CD4-positive, alpha-beta T cell (primary cell): ENCODE data around the gene COL1A1. TPM values are rescaled to one million over a fixed set of nuclear protein-coding genes. Genes with fewer than 3 reads are reported as not detected.

ENCODE experiments used
- ATAC-seq: fragments of 200-7000 bp; cut with Tn5 transposase; one replicate; pipeline ENCODE4 v1.10.0; 2022; ENCODE audit warnings: mild to moderate bottlenecking; ENCODE audit not compliant: poor library complexity
- CTCF ChIA-PET: fragments of 350-600 bp; sonication (Branson Sonifier 250); formaldehyde crosslinking; loops from one replicate; lab custom pipeline; 2021; ENCODE audit warnings: antibody characterized with exemption, inconsistent platforms; lab: Charles Lee
- POLR2A ChIA-PET: fragments of 350-600 bp; sonication (Branson Sonifier 250); formaldehyde crosslinking; loops from one replicate; lab custom pipeline; 2021; ENCODE audit warnings: antibody characterized with exemption, inconsistent platforms; lab: Charles Lee
- DNase-seq, 14 experiments: peaks; one replicate each; pipeline ENCODE4 v3.0.0-alpha.2; 2013 to 2020; ENCODE audit warnings: mixed read lengths in 2 of 14
- H3K27ac ChIP-seq, 2 donors: one replicate each; pipeline versions ENCODE4 v1.5.1 to v1.7.0; 2013; ENCODE audit warnings: low read length in 2 of 2, low read depth in 1 of 2, mild to moderate bottlenecking in 1 of 2
- H3K27me3 ChIP-seq, 2 experiments: 1 replicate in 1 of 2; 2 replicates in 1 of 2; pipeline versions ENCODE4 v1.6.1 to v1.7.0; 2013; ENCODE audit warnings: low read length in 2 of 2, control low read depth in 1 of 2, mild to moderate bottlenecking in 1 of 2, moderate library complexity in 1 of 2; ENCODE audit not compliant: insufficient read depth in 2 of 2, control insufficient read depth in 1 of 2
- H3K36me3 ChIP-seq: one replicate; pipeline ENCODE4 v1.6.1; 2013; ENCODE audit warnings: low read length, control low read depth; ENCODE audit not compliant: insufficient read depth
- H3K4me1 ChIP-seq: one replicate; pipeline ENCODE4 v1.6.1; 2013; ENCODE audit warnings: low read length, control low read depth; ENCODE audit not compliant: insufficient read depth
- H3K4me3 ChIP-seq: one replicate; pipeline ENCODE4 v1.5.1; 2013; ENCODE audit warnings: mild to moderate bottlenecking, low read length, moderate library complexity
- H3K9me3 ChIP-seq, 2 experiments: 1 replicate in 1 of 2; 2 replicates in 1 of 2; pipeline versions ENCODE4 v1.6.1 to v1.7.0; 2013; ENCODE audit warnings: low read length in 2 of 2, mild to moderate bottlenecking in 2 of 2, control low read depth in 1 of 2, moderate library complexity in 1 of 2; ENCODE audit not compliant: control insufficient read depth in 1 of 2, insufficient read depth in 1 of 2
- H3K27ac Mint-ChIP-seq: one replicate; pipeline ENCODE4 v1.8.0; 2020; ENCODE audit warnings: mixed read lengths
- H3K27me3 Mint-ChIP-seq: one replicate; pipeline ENCODE4 v1.8.0; 2021; ENCODE audit warnings: mixed read lengths
- H3K36me3 Mint-ChIP-seq: one replicate; pipeline ENCODE4 v1.8.0; 2021; ENCODE audit warnings: low read depth, mixed read lengths
- H3K4me1 Mint-ChIP-seq: one replicate; pipeline ENCODE4 v1.8.0; 2021; ENCODE audit warnings: low read depth, mixed read lengths
- H3K4me3 Mint-ChIP-seq: one replicate; pipeline ENCODE4 v1.8.0; 2020; ENCODE audit warnings: mild to moderate bottlenecking, mixed read lengths
- H3K9me3 Mint-ChIP-seq: one replicate; pipeline ENCODE4 v1.8.0; 2020; ENCODE audit warnings: mixed read lengths
- CTCF ChIP-seq: fragments of 200-600 bp; IDR thresholded peaks from one replicate; pipeline ENCODE4 v1.8.0; 2022; ENCODE audit warnings: antibody characterized with exemption, mild to moderate bottlenecking
- intact Hi-C, 2 experiments: fragments of 100-400 bp; cut with DNase I in 1 of 2; cut with micrococcal nuclease in 1 of 2; formaldehyde crosslinking; loops; one replicate each; pipeline versions ENCODE4 v1.15.1 to v1.9.0; 2023 to 2025; cut with DNase I, micrococcal nuclease
- total RNA-seq, 174 experiments: library from RNA in 2 of 174; stranded (reverse) in 2 of 174; gene quantifications; one replicate each; pipeline ENCODE4 v1.2.3 and lab custom pipeline; 2021 to 2026

Gene COL1A1
- total RNA-seq, 2 experiments from 2014 or later: 10.0 to 11.4 TPM

DNA sequence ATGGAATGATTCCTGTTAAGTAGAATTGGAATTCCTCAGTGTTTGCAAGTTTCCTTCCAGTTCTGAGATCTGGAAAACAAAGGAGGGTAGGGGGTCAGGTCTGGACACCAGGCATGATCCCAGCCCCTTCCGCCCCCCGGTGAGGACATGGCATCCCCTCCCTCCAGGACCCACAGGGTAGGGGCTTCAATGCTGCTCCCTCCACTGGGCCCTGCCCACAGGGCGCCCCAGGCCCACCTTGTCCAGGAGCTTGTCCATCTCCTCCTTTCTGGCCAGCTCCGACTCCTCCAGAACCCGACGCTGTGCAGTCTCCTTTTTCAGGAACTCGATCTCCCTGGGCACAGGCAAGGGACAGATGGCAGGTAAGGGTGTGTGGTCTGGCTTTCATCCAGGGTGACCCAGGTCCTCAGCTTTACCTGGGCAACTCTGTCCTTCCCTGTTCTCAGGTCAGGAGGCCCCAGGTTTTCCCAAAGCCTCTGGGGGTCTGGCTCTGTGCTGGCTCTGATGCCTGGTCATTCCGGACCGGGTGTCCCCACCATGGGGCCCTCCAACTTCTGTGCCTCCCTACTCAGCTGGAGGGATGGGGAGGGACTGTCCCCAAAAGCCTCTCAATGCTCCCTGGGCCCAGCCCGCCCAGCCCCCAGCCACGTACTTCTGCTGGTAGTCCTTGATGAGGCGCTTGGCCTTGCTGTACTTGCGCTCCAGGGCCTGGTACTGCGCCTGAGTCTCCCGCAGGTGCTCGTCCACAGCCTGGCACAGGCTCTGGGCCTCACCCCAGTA, 65.9 kb downstream of the COL1A1 start:
- Mint-ChIP-seq H3K4me3 (no peak overlapping the region), H3K36me3 (peaks cover 76% of the 10 kb centered on the region), H3K27me3 (peaks cover 14% of the 10 kb centered on the region), H3K9me3 (no peaks in the 10 kb centered on the region), H3K4me1 (peaks cover 43% of the 10 kb centered on the region), H3K27ac (no peak overlapping the region)
- H3K36me3 ChIP-seq: peaks cover 61% of the 10 kb centered on the region
- ATAC-seq (no peak), DNase-seq (no peak)
- H3K27me3 ChIP-seq: peaks cover 4 to 5% of the 10 kb centered on the region in 2 experiments
- no peak overlapping the region for H3K4me3 ChIP-seq
- H3K27ac ChIP-seq: no peak overlapping the region
- intact Hi-C loops: no loop called here
- POLR2A ChIA-PET: no interaction called here
- no peaks in the 10 kb centered on the region for H3K9me3 ChIP-seq
- CTCF ChIA-PET: no interaction called here
- TF ChIP-seq CTCF: no peak
- H3K4me1 ChIP-seq: peaks cover 44% of the 10 kb centered on the region

- H3K36me3 ChIP-seq: peaks cover 52% of the 10 kb centered on the region
- ChIA-PET CTCF (no interaction called here), POLR2A (no interaction called here)
- Mint-ChIP-seq H3K4me1 (peaks cover 38% of the 10 kb centered on the region), H3K4me3 (no peak overlapping the region), H3K36me3 (peaks cover 65% of the 10 kb centered on the region), H3K27ac (no peak overlapping the region), H3K9me3 (no peaks in the 10 kb centered on the region), H3K27me3 (peaks cover 19% of the 10 kb centered on the region)
- intact Hi-C loops: loop anchor here in 1 of 2 experiments (5.0 kb wide), 1 partner anchor 33 kb away; the partner anchor contains the start of gene SGCA
- no peak for TF ChIP-seq CTCF
- DNase-seq: no peak
- peaks cover 4 to 6% of the 10 kb centered on the region in 2 experiments for H3K27me3 ChIP-seq
- peaks cover 41% of the 10 kb centered on the region for H3K4me1 ChIP-seq
- no peaks in the 10 kb centered on the region for H3K9me3 ChIP-seq
- H3K27ac ChIP-seq: no peak overlapping the region
- ATAC-seq: no peak
- H3K4me3 ChIP-seq: no peak overlapping the region
Observed at GRCh38 chr17:50134206-50135110, 67.0 kb downstream of the COL1A1 start.

GRCh38 chr17:50133769-50134099, 67.7 kb downstream of the COL1A1 start:
- peaks cover 58% of the 10 kb centered on the region for H3K36me3 Mint-ChIP-seq
- peaks cover 22% of the 10 kb centered on the region for H3K27me3 Mint-ChIP-seq
- intact Hi-C loops: loop anchor here in 1 of 2 experiments (5.0 kb wide), 1 partner anchor 34 kb away; the partner anchor contains the start of gene SGCA
- Histone ChIP-seq H3K4me1 (peaks cover 41% of the 10 kb centered on the region), H3K36me3 (peaks cover 45% of the 10 kb centered on the region), H3K4me3 (no peak overlapping the region), H3K27ac (no peak overlapping the region), H3K9me3 (no peaks in the 10 kb centered on the region), H3K27me3 (peaks cover 9 to 10% of the 10 kb centered on the region in 2 experiments)
- H3K27ac Mint-ChIP-seq: no peak overlapping the region
- POLR2A ChIA-PET: no interaction called here
- H3K9me3 Mint-ChIP-seq: no peaks in the 10 kb centered on the region
- no peak overlapping the region for H3K4me3 Mint-ChIP-seq
- DNase-seq (no peak), ATAC-seq (no peak)
- H3K4me1 Mint-ChIP-seq: peaks cover 42% of the 10 kb centered on the region
- CTCF ChIA-PET: no interaction called here
- no peak for TF ChIP-seq CTCF

Other genes starting within 250 kb of the COL1A1 start
- under 1 TPM; 0.59 to 0.85 TPM for gene DLX4, start 232.4 kb downstream of the COL1A1 start, total RNA-seq
- gene DLX3, start 206.4 kb downstream of the COL1A1 start, total RNA-seq: not detected
- 1 to 10 TPM; 2.3 to 2.4 TPM for gene ITGA3, start 145.5 kb downstream of the COL1A1 start, total RNA-seq
- gene PDK2, start 106.3 kb downstream of the COL1A1 start, total RNA-seq: 10 to 100 TPM in 1 of 2 experiments, 1 to 10 TPM in 1; 8.7 to 10.1 TPM
- gene SAMD14, start 71.5 kb downstream of the COL1A1 start, total RNA-seq: under 1 TPM; 0.33 to 0.53 TPM
- gene PPP1R9B, start 51.0 kb downstream of the COL1A1 start, total RNA-seq: 10 to 100 TPM; 53.4 to 55.7 TPM
- not detected for gene SGCA, start 35.6 kb downstream of the COL1A1 start, total RNA-seq
- gene TMEM92, start 72.8 kb upstream of the COL1A1 start, total RNA-seq: not detected
- gene XYLT2, start 144.5 kb upstream of the COL1A1 start, total RNA-seq: 10 to 100 TPM; 11.0 to 12.2 TPM
- 10 to 100 TPM; 13.7 to 14.8 TPM for gene MRPL27, start 171.6 kb upstream of the COL1A1 start, total RNA-seq
- gene EME1, start 171.6 kb upstream of the COL1A1 start, total RNA-seq: under 1 TPM; 0.36 to 0.92 TPM
- gene LRRC59, start 195.9 kb upstream of the COL1A1 start, total RNA-seq: 10 to 100 TPM; 45.1 to 51.5 TPM
- gene ACSF2, start 224.6 kb upstream of the COL1A1 start, total RNA-seq: 10 to 100 TPM; 11.9 to 13.9 TPM